ENCODE data around the gene URB1. TPM values are rescaled to one million over a fixed set of nuclear protein-coding genes. Genes with fewer than 3 reads are reported as not detected.
A peak's percentile ranks its signal among the peaks of the same experiment; 100 is the strongest.
"Not testable (repeated sequence)": the region's sequence is repeated elsewhere in the genome, so short reads cannot be mapped to it uniquely, and the experiment has no call there.

Gene URB1
- total and polyA plus RNA-seq, 2 donors (not counting 3 experiments of a cell fraction or from before 2014, with no cell fraction given): 8.0 to 27.3 TPM

DNA sequence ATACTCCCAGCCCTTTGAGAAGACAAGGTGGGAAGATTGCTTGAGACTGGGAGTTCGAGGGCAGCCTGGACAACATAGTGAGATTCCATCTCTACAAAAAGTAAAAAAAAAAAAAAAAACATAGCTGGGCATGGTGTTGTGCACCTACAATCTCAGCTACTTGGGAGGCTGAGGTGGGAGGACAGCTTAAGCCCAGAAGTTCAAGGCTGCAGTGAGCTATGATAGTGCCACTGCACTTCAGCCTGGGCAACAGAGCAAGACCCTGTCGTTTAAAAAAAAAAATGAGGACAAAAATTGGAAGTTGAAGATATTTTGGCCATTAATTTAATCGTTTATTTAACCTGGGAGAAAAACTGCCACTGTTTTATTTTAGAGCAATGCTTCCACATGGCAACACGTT lies 1.1 kb downstream of the URB1 start:
- H3K4me2 ChIP-seq (ENCODE audit: insufficient read depth, low read length): peak overlapping the region; percentile 70
- no peaks in the 10 kb centered on the region for H3K9me1 ChIP-seq (replicated peaks; ENCODE audit: control insufficient read depth, extremely low read depth, insufficient read depth, low read length)
- H2AFZ ChIP-seq (ENCODE audit: low read depth, low read length): no peak overlapping the region
- no peak overlapping the region for H3K27ac ChIP-seq (ENCODE audit: insufficient read depth, low read depth, low read length)
- BruUV-seq (replicated peaks): no TSS peak
- TF ChIP-seq EZH2 (IDR thresholded peaks at IDR 0.05; ENCODE audit: borderline replicate concordance, low read depth, low read length, severe bottlenecking) (no peak), MYC (IDR thresholded peaks at IDR 0.05; ENCODE audit: low read depth, low read length) (no peak), POLR2A (IDR thresholded peaks at IDR 0.05; ENCODE audit: low read depth, low read length) (no peak), JUN (IDR thresholded peaks at IDR 0.05; ENCODE audit: borderline replicate concordance, insufficient read depth, insufficient read length, low read depth) (no peak), GATA2 (IDR thresholded peaks at IDR 0.05; ENCODE audit: insufficient read depth, insufficient read length, low read depth, low read length) (no peak), POLR2AphosphoS5 (IDR thresholded peaks at IDR 0.05; ENCODE audit: insufficient read depth, low read depth, low read length) (no peak), FOS (IDR thresholded peaks at IDR 0.05; ENCODE audit: borderline replicate concordance, insufficient read depth, low read length) (no peak)
- TF ChIP-seq, protein P1, sequence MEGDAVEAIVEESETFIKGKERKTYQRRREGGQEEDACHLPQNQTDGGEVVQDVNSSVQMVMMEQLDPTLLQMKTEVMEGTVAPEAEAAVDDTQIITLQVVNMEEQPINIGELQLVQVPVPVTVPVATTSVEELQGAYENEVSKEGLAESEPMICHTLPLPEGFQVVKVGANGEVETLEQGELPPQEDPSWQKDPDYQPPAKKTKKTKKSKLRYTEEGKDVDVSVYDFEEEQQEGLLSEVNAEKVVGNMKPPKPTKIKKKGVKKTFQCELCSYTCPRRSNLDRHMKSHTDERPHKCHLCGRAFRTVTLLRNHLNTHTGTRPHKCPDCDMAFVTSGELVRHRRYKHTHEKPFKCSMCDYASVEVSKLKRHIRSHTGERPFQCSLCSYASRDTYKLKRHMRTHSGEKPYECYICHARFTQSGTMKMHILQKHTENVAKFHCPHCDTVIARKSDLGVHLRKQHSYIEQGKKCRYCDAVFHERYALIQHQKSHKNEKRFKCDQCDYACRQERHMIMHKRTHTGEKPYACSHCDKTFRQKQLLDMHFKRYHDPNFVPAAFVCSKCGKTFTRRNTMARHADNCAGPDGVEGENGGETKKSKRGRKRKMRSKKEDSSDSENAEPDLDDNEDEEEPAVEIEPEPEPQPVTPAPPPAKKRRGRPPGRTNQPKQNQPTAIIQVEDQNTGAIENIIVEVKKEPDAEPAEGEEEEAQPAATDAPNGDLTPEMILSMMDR (IDR thresholded peaks at IDR 0.05; ENCODE audit: extremely low read depth in 1 of 2, insufficient read depth in 1 of 2, low read depth in 1 of 2, low read length in 2 of 2): no peak
- TF ChIP-seq, protein P2, sequence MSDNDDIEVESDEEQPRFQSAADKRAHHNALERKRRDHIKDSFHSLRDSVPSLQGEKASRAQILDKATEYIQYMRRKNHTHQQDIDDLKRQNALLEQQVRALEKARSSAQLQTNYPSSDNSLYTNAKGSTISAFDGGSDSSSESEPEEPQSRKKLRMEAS (IDR thresholded peaks at IDR 0.05; ENCODE audit: insufficient read depth, insufficient read length): no peak
- peaks cover 13% of the 10 kb centered on the region for H3K4me1 ChIP-seq (ENCODE audit: control insufficient read depth, extremely low read depth, insufficient read depth, low read length)
- peaks cover 52% of the 10 kb centered on the region for H3K79me2 ChIP-seq (ENCODE audit: control insufficient read depth, insufficient read depth, low read length)
- H3K4me3 ChIP-seq (replicated peaks in 1 of 3; ENCODE audit: insufficient read depth in 1 of 3, low read depth in 1 of 3, low read length in 3 of 3): peak overlapping the region; percentile 75 to 79 (median 78)
- no peaks in the 10 kb centered on the region for H3K27me3 ChIP-seq (ENCODE audit: control insufficient read depth in 2 of 2, insufficient read depth in 2 of 2, low read length in 2 of 2)
- intact Hi-C loops (cut with micrococcal nuclease): no loop called here
- DNase-seq (ENCODE audit: low read depth, low spot score) (no peak), FAIRE-seq (no peak)
- CTCF ChIA-PET: interaction anchor here (1.1 to 2.4 kb wide), 8 partner anchors 9 to 209 kb away, joined by 3 to 26 read pairs (median 6); no protein-coding TSS in a partner anchor
- H3K36me3 ChIP-seq (ENCODE audit: control insufficient read depth in 2 of 2, extremely low read depth in 1 of 2, insufficient read depth in 2 of 2, low read length in 2 of 2): no peaks in the 10 kb centered on the region
- no peaks in the 10 kb centered on the region for H3K9me3 ChIP-seq (replicated peaks; ENCODE audit: control insufficient read depth, insufficient read depth, low read length)
- no peaks in the 10 kb centered on the region for H4K20me1 ChIP-seq (replicated peaks; ENCODE audit: control insufficient read depth, extremely low read depth, insufficient read depth, low read length)
- dilution Hi-C loops (cut with MboI; ENCODE audit: extremely low pct_ligation_motif_present, low sequenced_read_pairs): no loop called here
- POLR2A ChIA-PET: interaction anchor here (0.7 kb wide), 1 partner anchor 13 kb away, joined by 3 read pairs; no protein-coding TSS in a partner anchor
- peak overlapping the region; percentile 42 for H3K9ac ChIP-seq (replicated peaks; ENCODE audit: extremely low read depth, insufficient read depth, low read length)

DNA sequence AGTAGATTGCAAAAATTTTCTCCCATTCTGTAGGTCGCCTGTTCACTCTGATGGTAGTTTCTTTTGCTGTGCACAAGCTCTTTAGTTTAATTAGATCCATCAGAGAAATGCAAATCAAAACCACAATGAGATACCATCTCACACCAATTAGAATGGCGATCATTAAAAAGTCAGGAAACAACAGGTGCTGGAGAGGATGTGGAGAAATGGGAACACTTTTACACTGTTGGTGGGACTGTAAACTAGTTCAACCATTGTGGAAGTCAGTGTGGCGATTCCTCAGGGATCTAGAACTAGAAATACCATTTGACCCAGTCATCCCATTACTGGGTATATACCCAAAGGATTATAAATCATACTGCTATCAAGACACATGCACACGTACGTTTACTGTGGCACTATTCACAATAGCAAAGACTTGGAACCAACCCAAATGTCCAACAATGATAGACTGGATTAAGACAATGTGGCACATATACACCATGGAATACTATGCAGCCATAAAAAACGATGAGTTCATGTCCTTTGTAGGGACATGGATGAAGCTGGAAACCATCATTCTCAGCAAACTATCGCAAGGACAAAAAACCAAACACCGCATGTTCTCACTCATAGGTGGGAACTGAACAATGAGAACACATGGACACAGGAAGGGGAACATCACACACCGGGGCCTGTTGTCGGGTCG lies 2.1 kb downstream of the URB1 start:
- H3K9ac ChIP-seq (replicated peaks; ENCODE audit: extremely low read depth, insufficient read depth, low read length); H3K4me2 ChIP-seq (ENCODE audit: insufficient read depth, low read length); H3K4me3 ChIP-seq (replicated peaks in 1 of 3; ENCODE audit: insufficient read depth in 1 of 3, low read depth in 1 of 3, low read length in 3 of 3); H4K20me1 ChIP-seq (replicated peaks; ENCODE audit: control insufficient read depth, extremely low read depth, insufficient read depth, low read length); H3K27ac ChIP-seq (ENCODE audit: insufficient read depth, low read depth, low read length); POLR2A ChIA-PET; dilution Hi-C loops (cut with MboI; ENCODE audit: extremely low pct_ligation_motif_present, low sequenced_read_pairs); intact Hi-C loops (cut with micrococcal nuclease); H3K36me3 ChIP-seq (ENCODE audit: control insufficient read depth in 2 of 2, extremely low read depth in 1 of 2, insufficient read depth in 2 of 2, low read length in 2 of 2); H3K9me1 ChIP-seq (replicated peaks; ENCODE audit: control insufficient read depth, extremely low read depth, insufficient read depth, low read length); BruUV-seq (replicated peaks); H3K27me3 ChIP-seq (ENCODE audit: control insufficient read depth in 2 of 2, insufficient read depth in 2 of 2, low read length in 2 of 2); H3K9me3 ChIP-seq (replicated peaks; ENCODE audit: control insufficient read depth, insufficient read depth, low read length); FAIRE-seq; H2AFZ ChIP-seq (ENCODE audit: low read depth, low read length); DNase-seq (ENCODE audit: low read depth, low spot score): not testable (repeated sequence)
- Histone ChIP-seq H3K79me2 (ENCODE audit: control insufficient read depth, insufficient read depth, low read length) (peaks cover 60% of the 10 kb centered on the region), H3K4me1 (ENCODE audit: control insufficient read depth, extremely low read depth, insufficient read depth, low read length) (peaks cover 21% of the 10 kb centered on the region)
- CTCF ChIA-PET: interaction anchor here (1.9 to 2.0 kb wide), 2 partner anchors 10 to 13 kb away, joined by 5 to 7 read pairs; no protein-coding TSS in a partner anchor

All from endothelial cell of umbilical vein (primary cell).